ENCODE measurements around the gene CLEC16A.

CLEC16A gene

DNA sequence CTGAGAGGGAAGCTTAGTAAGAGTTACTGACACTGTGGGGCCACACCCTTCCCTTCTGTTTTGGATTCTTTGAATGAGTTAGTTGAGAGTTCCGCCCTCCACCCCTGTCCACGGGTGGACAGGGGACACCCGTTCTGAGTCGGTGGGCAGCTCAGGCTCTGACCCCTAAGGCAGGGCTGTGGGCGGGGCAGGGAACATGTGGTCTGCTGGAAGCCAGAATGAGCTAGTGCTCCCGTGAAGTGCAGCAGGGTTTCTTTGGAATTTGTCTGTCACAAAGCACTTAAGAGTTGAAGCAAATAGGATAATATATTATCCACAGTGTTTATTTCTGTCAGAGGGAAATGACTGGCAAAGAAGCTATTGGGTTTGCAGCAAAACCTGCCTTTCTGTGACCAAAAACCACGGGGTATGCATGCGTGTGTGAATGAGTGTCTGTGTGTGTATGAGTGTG, 90.1 kb downstream of the CLEC16A start:
- intact Hi-C loops (cut with DNase I; ENCODE audit: low total_unique reads) = no loop called here
- Histone ChIP-seq H3K4me3 (no peak overlapping the region), H3K9me3 (no peaks in the 10 kb centered on the region), H3K27me3 (no peaks in the 10 kb centered on the region), H3K4me1 (peaks cover 0 to 3% (median 0%) of the 10 kb centered on the region in 4 donors), H3K36me3 (peaks cover 1 to 50% (median 40%) of the 10 kb centered on the region in 3 donors), H3K27ac (no peak overlapping the region)
- no peak for DNase-seq
- no peak for TF ChIP-seq CTCF (IDR thresholded peaks at IDR 0.05)

- no peak for DNase-seq
- peaks cover 7 to 52% (median 40%) of the 10 kb centered on the region in 3 donors for H3K36me3 ChIP-seq
- H3K27ac ChIP-seq = no peak overlapping the region
- H3K27me3 ChIP-seq = no peaks in the 10 kb centered on the region
- intact Hi-C loops (cut with DNase I; ENCODE audit: low total_unique reads) = no loop called here
- no peaks in the 10 kb centered on the region for H3K9me3 ChIP-seq
- no peak for TF ChIP-seq CTCF (IDR thresholded peaks at IDR 0.05)
- peaks cover 0 to 3% (median 0%) of the 10 kb centered on the region in 4 donors for H3K4me1 ChIP-seq
- no peak overlapping the region for H3K4me3 ChIP-seq
Measured at GRCh38 chr16:11035096-11035495, 90.7 kb downstream of the CLEC16A start.

GRCh38 chr16:11036040-11036439, 91.7 kb downstream of the CLEC16A start:
- Histone ChIP-seq H3K27ac (no peak overlapping the region), H3K36me3 (peaks cover 17 to 58% (median 44%) of the 10 kb centered on the region in 3 donors), H3K27me3 (no peaks in the 10 kb centered on the region), H3K4me3 (no peak overlapping the region), H3K9me3 (no peaks in the 10 kb centered on the region), H3K4me1 (peaks cover 0 to 3% (median 0%) of the 10 kb centered on the region in 4 donors)
- no peak for TF ChIP-seq CTCF (IDR thresholded peaks at IDR 0.05)
- no peak for DNase-seq
- intact Hi-C loops (cut with DNase I; ENCODE audit: low total_unique reads) = no loop called here

GRCh38 chr16:11036868-11037410, 92.6 kb downstream of the CLEC16A start:
- DNase-seq = no peak
- no peaks in the 10 kb centered on the region for H3K9me3 ChIP-seq
- peaks cover 24 to 58% (median 43%) of the 10 kb centered on the region in 3 donors for H3K36me3 ChIP-seq
- no peaks in the 10 kb centered on the region for H3K27me3 ChIP-seq
- peaks cover 0 to 3% (median 0%) of the 10 kb centered on the region in 4 donors for H3K4me1 ChIP-seq
- no peak for TF ChIP-seq CTCF (IDR thresholded peaks at IDR 0.05)
- no peak overlapping the region for H3K27ac ChIP-seq
- H3K4me3 ChIP-seq = no peak overlapping the region
- intact Hi-C loops (cut with DNase I; ENCODE audit: low total_unique reads) = no loop called here

DNA sequence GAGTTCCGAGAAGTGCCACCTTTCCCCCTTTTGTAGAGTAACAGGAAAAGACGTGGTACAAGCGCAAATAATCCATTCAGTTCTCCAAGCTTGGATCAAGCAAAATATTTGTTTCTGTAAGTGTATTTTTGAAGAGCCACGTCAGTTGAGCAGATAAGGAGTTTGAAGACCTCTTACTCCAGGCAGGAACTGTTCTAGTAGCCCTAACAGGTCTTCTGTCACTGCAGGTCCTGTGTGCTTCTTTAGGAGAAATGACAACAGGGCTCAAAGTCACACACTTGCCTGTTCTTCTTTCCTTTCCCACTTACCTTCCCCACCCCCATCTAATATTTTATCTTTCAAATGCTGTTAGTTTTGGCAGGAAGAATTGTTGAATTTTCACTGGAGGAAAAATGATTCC, 93.9 kb downstream of the CLEC16A start:
- DNase-seq = no peak
- intact Hi-C loops (cut with DNase I; ENCODE audit: low total_unique reads) = no loop called here
- TF ChIP-seq CTCF (IDR thresholded peaks at IDR 0.05) = no peak
- peaks cover 35 to 65% (median 50%) of the 10 kb centered on the region in 3 donors for H3K36me3 ChIP-seq
- no peak overlapping the region for H3K4me3 ChIP-seq
- H3K27ac ChIP-seq = no peak overlapping the region
- H3K27me3 ChIP-seq = no peaks in the 10 kb centered on the region
- no peaks in the 10 kb centered on the region for H3K9me3 ChIP-seq
- H3K4me1 ChIP-seq = no peaks in the 10 kb centered on the region

Measured in tibial artery (tissue), 4 donors.